Thyroid gland (tissue), 4 donors: ENCODE measurements around the gene RGS5. TPM values are rescaled to one million over a fixed set of nuclear protein-coding genes. Genes with fewer than 3 reads are reported as not detected.

ENCODE experiments used
- DNase-seq, 2 donors: peaks; one replicate each; pipeline ENCODE4 v3.0.0-alpha.2; 2019
- H3K27ac ChIP-seq, 3 donors: fragments of 200-600 bp; sonication (generic); 1 replicate in 2 of 3; 2 replicates in 1 of 3; pipeline ENCODE4 v1.5.1; 2016 to 2019; ENCODE audit warnings: mild to moderate bottlenecking in 1 of 3, moderate library complexity in 1 of 3
- H3K27me3 ChIP-seq: fragments of 200-600 bp; sonication (generic); one replicate; pipeline ENCODE4 v1.5.1; 2019
- H3K36me3 ChIP-seq, 2 donors: fragments of 200-600 bp; sonication (generic); one replicate each; pipeline ENCODE4 v1.5.1; 2016 to 2019
- H3K4me1 ChIP-seq, 2 donors: fragments of 200-600 bp; sonication (generic); one replicate each; pipeline ENCODE4 v1.5.1; 2017 to 2019
- H3K4me3 ChIP-seq, 3 donors: fragments of 200-600 bp; sonication (generic); replicated peaks in 1 of 3; 1 replicate in 2 of 3; 2 replicates in 1 of 3; pipeline ENCODE4 v1.5.1; 2016; ENCODE audit warnings: mild to moderate bottlenecking in 1 of 3
- H3K9me3 ChIP-seq: fragments of 200-600 bp; sonication (generic); one replicate; pipeline ENCODE4 v1.5.1; 2017
- CTCF ChIP-seq, 6 experiments: fragments of 200-600 bp in 3 of 6; fragments of 450-650 bp in 3 of 6; sonication (generic) in 3 of 6; IDR thresholded peaks; one replicate each; pipeline ENCODE4 v1.5.1; 2016 to 2019; ENCODE audit warnings: antibody characterized with exemption in 6 of 6, mild to moderate bottlenecking in 2 of 6, inconsistent platforms in 1 of 6, moderate library complexity in 1 of 6
- POLR2A ChIP-seq, 2 donors: fragments of 450-650 bp; IDR thresholded peaks; one replicate each; pipeline ENCODE4 v1.6.1; 2017; ENCODE audit warnings: antibody characterized with exemption in 2 of 2, mild to moderate bottlenecking in 2 of 2, moderate library complexity in 1 of 2
- WGBS, 2 donors: methylation state at CpG; one replicate each; pipeline ENCODE4 v1.1.5; 2017; 5-methylcytosine and 5-hydroxymethylcytosine counted together
- intact Hi-C: fragments of 100-400 bp; cut with DNase I; formaldehyde crosslinking; loops from one replicate; pipeline ENCODE4 v1.15.1; 2023
- total RNA-seq, 4 donors: library from RNA; depleted of rRNA; stranded (reverse); fragments of >200 nt; gene quantifications; one replicate each; pipeline ENCODE4 v1.2.3, GENCODE V29; 2016

RGS5 gene
- total RNA-seq, 4 donors from 2014 or later: 72.3 to 532 (median 103) TPM

- intact Hi-C loops: no loop called here
- Histone ChIP-seq H3K36me3 (no peaks in the 10 kb centered on the region), H3K27ac (no peak overlapping the region), H3K4me3 (no peak overlapping the region), H3K27me3 (no peaks in the 10 kb centered on the region), H3K4me1 (no peaks in the 10 kb centered on the region), H3K9me3 (no peaks in the 10 kb centered on the region)
- 65 to 71% methylated on average over 3 of the region's 3 CpGs for WGBS, 2 donors
- TF ChIP-seq CTCF (IDR thresholded peaks at IDR 0.05) (no peak), POLR2A (IDR thresholded peaks at IDR 0.05) (no peak)
- no peak for DNase-seq
Observed at GRCh38 chr1:163144418-163144817, 58.3 kb downstream of the RGS5 start.

- H3K4me3 ChIP-seq: no peak overlapping the region
- no peaks in the 10 kb centered on the region for H3K9me3 ChIP-seq
- H3K27ac ChIP-seq: no peak overlapping the region
- intact Hi-C loops: no loop called here
- 86 to 94% methylated on average over 2 of the region's 2 CpGs for WGBS, 2 donors
- H3K36me3 ChIP-seq: no peaks in the 10 kb centered on the region
- DNase-seq: no peak
- no peaks in the 10 kb centered on the region for H3K27me3 ChIP-seq
- TF ChIP-seq CTCF (IDR thresholded peaks at IDR 0.05) (no peak), POLR2A (IDR thresholded peaks at IDR 0.05) (no peak)
- no peaks in the 10 kb centered on the region for H3K4me1 ChIP-seq
Observed at GRCh38 chr1:163142152-163142551, 60.6 kb downstream of the RGS5 start.

GRCh38 chr1:163141556-163141955 lies 61.2 kb downstream of the RGS5 start:
- no peaks in the 10 kb centered on the region for H3K27me3 ChIP-seq
- 97 to 98% methylated on average over 1 of the region's 1 CpG for WGBS, 2 donors
- TF ChIP-seq CTCF (IDR thresholded peaks at IDR 0.05) (no peak), POLR2A (IDR thresholded peaks at IDR 0.05) (no peak)

GRCh38 chr1:163137556-163138265 lies 65.0 kb downstream of the RGS5 start:
- DNase-seq: no peak
- 89 to 90% methylated on average over 3 of the region's 3 CpGs for WGBS, 2 donors
- Histone ChIP-seq H3K27me3 (no peaks in the 10 kb centered on the region), H3K36me3 (no peaks in the 10 kb centered on the region), H3K4me1 (no peaks in the 10 kb centered on the region), H3K9me3 (no peaks in the 10 kb centered on the region), H3K27ac (no peak overlapping the region), H3K4me3 (no peak overlapping the region)
- intact Hi-C loops: no loop called here
- TF ChIP-seq POLR2A (IDR thresholded peaks at IDR 0.05) (no peak), CTCF (IDR thresholded peaks at IDR 0.05) (no peak)

More at GRCh38 chr1:163141556-163141955, 61.2 kb downstream of the RGS5 start:
- no peak overlapping the region for H3K4me3 ChIP-seq
- intact Hi-C loops: no loop called here
- no peak overlapping the region for H3K27ac ChIP-seq
- H3K4me1 ChIP-seq: no peaks in the 10 kb centered on the region
- H3K36me3 ChIP-seq: no peaks in the 10 kb centered on the region
- H3K9me3 ChIP-seq: no peaks in the 10 kb centered on the region
- no peak for DNase-seq

- Histone ChIP-seq H3K9me3 (no peaks in the 10 kb centered on the region), H3K4me1 (no peaks in the 10 kb centered on the region), H3K4me3 (no peak overlapping the region), H3K36me3 (no peaks in the 10 kb centered on the region), H3K27me3 (no peaks in the 10 kb centered on the region), H3K27ac (no peak overlapping the region)
- 82 to 88% methylated on average over 1 to 2 of the region's 2 CpGs for WGBS, 2 donors
- no peak for DNase-seq
- intact Hi-C loops: no loop called here
- TF ChIP-seq POLR2A (IDR thresholded peaks at IDR 0.05): no peak
Observed at GRCh38 chr1:163131981-163132380, 70.7 kb downstream of the RGS5 start.
